ENCODE measurements around the gene GEMIN7. TPM values are rescaled to one million over a fixed set of nuclear protein-coding genes. Genes with fewer than 3 reads are reported as not detected.
A peak's percentile ranks its signal among the peaks of the same experiment; 100 is the strongest.

Gene GEMIN7
- total and polyA plus RNA-seq, 4 donors = 14.4 to 27.4 (median 19.7) TPM

DNA sequence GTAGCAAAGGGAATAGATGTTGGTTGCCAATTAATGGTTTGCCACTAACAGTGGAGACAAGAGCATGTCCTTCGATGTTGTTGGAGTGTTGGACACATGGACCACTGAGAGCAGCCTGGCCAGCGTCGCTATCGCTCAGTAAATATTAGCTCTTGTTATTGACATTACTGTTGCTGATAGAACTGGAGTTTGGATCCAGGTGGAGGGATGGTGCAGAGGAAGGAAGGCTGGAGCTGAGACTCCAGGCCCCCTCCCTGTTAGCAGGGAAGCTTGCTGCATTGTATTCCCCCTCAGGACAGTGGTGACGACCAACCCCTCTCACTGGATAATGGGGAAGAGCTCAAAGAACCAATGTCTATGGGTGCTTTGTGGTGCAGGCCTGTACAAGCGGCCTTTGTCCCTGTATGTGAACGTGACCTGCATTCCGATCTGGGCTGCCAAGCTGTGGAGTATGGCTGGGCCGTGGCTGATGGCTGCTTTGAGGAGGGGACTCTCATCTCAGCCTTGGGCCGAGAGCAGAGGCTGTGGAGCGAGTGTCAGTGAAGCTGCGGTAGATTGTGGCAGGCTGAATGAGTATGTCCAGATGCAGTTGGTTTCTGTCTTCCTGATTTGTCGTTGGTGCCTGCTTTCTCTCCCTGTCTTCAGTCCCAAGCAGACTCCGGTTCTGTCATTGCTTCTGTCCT, 33.2 kb upstream of the GEMIN7 start:
- peaks cover 37% of the 10 kb centered on the region for H3K4me1 ChIP-seq (ENCODE audit: control insufficient read depth, insufficient read depth, low read length)
- H3K4me3 ChIP-seq (ENCODE audit: low read depth, low read length) = no peak overlapping the region
- H3K27me3 ChIP-seq (ENCODE audit: control insufficient read depth, insufficient read depth, low read length) = no peaks in the 10 kb centered on the region
- no peaks in the 10 kb centered on the region for H3K9me3 ChIP-seq (ENCODE audit: control insufficient read depth, insufficient read depth, low read length)
- H3K36me3 ChIP-seq (ENCODE audit: control insufficient read depth, insufficient read depth, low read length) = peaks cover 47% of the 10 kb centered on the region
- WGBS (ENCODE audit: insufficient coverage) = 40% methylated on average over 12 of the region's 14 CpGs
- DNase-seq (ENCODE audit: low read depth in 4 of 6, low spot score in 6 of 6) = peak in 5 of 6 donors; percentile 57 to 88 (median 77)
- peak overlapping the region; percentile 83 for H3K27ac ChIP-seq (ENCODE audit: low read depth, low read length)

- 89% methylated on average over 5 of the region's 7 CpGs for WGBS (ENCODE audit: insufficient coverage)
- Histone ChIP-seq H3K4me1 (ENCODE audit: control insufficient read depth, insufficient read depth, low read length) (peaks cover 36% of the 10 kb centered on the region), H3K36me3 (ENCODE audit: control insufficient read depth, insufficient read depth, low read length) (peaks cover 42% of the 10 kb centered on the region), H3K9me3 (ENCODE audit: control insufficient read depth, insufficient read depth, low read length) (no peaks in the 10 kb centered on the region), H3K27me3 (ENCODE audit: control insufficient read depth, insufficient read depth, low read length) (no peaks in the 10 kb centered on the region), H3K4me3 (ENCODE audit: low read depth, low read length) (no peak overlapping the region), H3K27ac (ENCODE audit: low read depth, low read length) (peak overlapping the region; percentile 83)
- DNase-seq (ENCODE audit: low read depth in 4 of 6, low spot score in 6 of 6) = no peak
Observed at GRCh38 chr19:45046355-45046754, 32.7 kb upstream of the GEMIN7 start.

- 100% methylated on average over 3 of the region's 7 CpGs for WGBS (ENCODE audit: insufficient coverage)
- Histone ChIP-seq H3K27me3 (ENCODE audit: control insufficient read depth, insufficient read depth, low read length) (no peaks in the 10 kb centered on the region), H3K36me3 (ENCODE audit: control insufficient read depth, insufficient read depth, low read length) (peaks cover 42% of the 10 kb centered on the region), H3K9me3 (ENCODE audit: control insufficient read depth, insufficient read depth, low read length) (no peaks in the 10 kb centered on the region), H3K4me3 (ENCODE audit: low read depth, low read length) (no peak overlapping the region), H3K27ac (ENCODE audit: low read depth, low read length) (no peak overlapping the region), H3K4me1 (ENCODE audit: control insufficient read depth, insufficient read depth, low read length) (peaks cover 36% of the 10 kb centered on the region)
- DNase-seq (ENCODE audit: low read depth in 4 of 6, low spot score in 6 of 6) = no peak
Observed at GRCh38 chr19:45047188-45047797, 31.8 kb upstream of the GEMIN7 start.

DNA sequence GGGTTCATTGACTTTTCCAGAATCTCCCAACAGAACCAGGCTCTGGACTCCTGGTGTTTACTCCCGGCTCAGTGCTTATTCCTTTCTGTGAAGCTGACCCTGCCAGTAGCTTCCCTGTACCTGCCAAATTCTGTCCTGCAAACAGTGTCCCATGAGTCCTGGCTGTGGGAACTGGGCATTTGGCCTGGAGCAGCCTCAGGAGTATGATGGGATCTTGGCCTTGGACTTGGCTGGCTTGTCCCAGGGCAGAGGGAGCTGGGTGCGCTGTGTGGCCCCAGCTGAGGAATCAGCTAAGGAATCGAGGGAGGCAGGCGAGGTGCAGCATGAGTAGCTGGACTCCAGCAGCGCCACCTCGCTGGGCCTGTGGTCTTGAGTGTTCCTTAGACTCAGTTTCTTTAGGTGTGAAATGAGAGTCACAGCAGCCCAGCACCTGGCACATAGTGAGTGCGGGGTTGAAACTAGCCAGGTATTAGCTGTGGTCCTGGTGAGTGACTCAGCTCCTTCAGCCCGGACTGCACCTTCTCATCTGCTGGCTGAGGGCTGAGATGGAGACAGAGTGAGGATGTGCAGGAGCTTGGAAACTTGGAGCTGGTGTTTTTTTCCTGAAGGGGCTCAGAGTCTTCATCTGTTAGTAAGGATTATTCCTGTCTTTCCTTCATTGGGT, 29.9 kb upstream of the GEMIN7 start:
- H3K9me3 ChIP-seq (ENCODE audit: control insufficient read depth, insufficient read depth, low read length) = no peaks in the 10 kb centered on the region
- H3K4me3 ChIP-seq (ENCODE audit: low read depth, low read length) = no peak overlapping the region
- peaks cover 39% of the 10 kb centered on the region for H3K36me3 ChIP-seq (ENCODE audit: control insufficient read depth, insufficient read depth, low read length)
- no peak overlapping the region for H3K27ac ChIP-seq (ENCODE audit: low read depth, low read length)
- no peaks in the 10 kb centered on the region for H3K27me3 ChIP-seq (ENCODE audit: control insufficient read depth, insufficient read depth, low read length)
- peak in 1 of 6 donors; percentile 25 for DNase-seq (ENCODE audit: low read depth in 4 of 6, low spot score in 6 of 6)
- 92% methylated on average over 8 of the region's 8 CpGs for WGBS (ENCODE audit: insufficient coverage)
- H3K4me1 ChIP-seq (ENCODE audit: control insufficient read depth, insufficient read depth, low read length) = peaks cover 36% of the 10 kb centered on the region

DNA sequence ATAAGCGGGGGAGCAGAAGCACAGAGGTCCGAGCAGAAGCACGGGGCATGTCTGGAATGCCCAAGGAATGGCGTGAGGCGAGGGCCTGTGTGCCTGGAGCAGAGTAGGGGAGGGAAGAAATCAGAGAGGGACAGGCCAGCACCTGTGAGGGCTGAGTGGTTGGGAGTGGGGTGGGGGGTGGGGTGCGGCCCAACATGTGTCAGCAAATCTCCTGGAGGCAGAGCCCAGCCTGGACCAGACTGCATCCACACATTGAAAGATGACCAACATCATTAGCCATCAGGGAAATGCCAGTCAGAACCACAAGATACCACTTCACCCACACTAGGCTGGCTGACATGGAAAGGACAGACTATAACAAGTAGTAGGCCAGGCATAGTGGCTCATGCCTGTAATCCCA, 29.0 kb upstream of the GEMIN7 start:
- H3K36me3 ChIP-seq (ENCODE audit: control insufficient read depth, insufficient read depth, low read length) = peaks cover 37% of the 10 kb centered on the region
- WGBS (ENCODE audit: insufficient coverage) = 85% methylated on average over 5 of the region's 6 CpGs
- no peaks in the 10 kb centered on the region for H3K27me3 ChIP-seq (ENCODE audit: control insufficient read depth, insufficient read depth, low read length)
- no peak overlapping the region for H3K4me3 ChIP-seq (ENCODE audit: low read depth, low read length)
- no peak for DNase-seq (ENCODE audit: low read depth in 4 of 6, low spot score in 6 of 6)
- H3K4me1 ChIP-seq (ENCODE audit: control insufficient read depth, insufficient read depth, low read length) = peaks cover 30% of the 10 kb centered on the region
- H3K27ac ChIP-seq (ENCODE audit: low read depth, low read length) = no peak overlapping the region
- H3K9me3 ChIP-seq (ENCODE audit: control insufficient read depth, insufficient read depth, low read length) = no peaks in the 10 kb centered on the region

DNA sequence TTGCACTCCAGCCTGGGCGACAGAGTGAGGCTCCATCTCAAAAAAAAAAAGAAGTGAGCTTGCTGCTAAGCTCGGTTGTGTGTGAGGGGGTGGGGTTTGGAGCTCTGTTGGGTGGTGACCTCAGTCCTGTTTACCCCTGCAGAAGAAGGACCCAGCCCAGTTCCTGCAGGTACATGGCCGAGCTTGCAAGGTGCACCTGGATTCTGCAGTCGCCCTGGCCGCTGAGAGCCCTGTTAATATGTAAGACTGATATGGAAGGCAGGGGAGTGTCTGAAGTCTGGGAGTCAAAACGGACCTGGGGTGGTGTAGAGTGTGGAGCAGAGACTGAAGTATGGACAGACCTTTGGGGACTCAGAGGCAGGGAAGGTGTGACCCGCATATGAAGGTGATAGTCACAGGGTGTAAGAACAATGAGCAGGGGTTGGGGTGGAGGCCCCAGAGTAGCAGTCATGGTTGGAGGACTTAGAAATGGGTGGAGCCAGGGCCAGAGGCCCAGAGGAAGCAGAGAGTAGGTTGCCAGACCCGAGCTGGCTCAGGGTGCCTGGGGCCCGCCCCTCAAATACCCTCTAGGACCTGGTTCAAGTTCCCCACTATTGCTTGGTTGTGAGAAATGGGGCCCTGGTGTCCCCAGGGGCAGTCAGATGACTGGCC, 27.0 kb upstream of the GEMIN7 start:
- no peak for DNase-seq (ENCODE audit: low read depth in 4 of 6, low spot score in 6 of 6)
- WGBS (ENCODE audit: insufficient coverage) = 82% methylated on average over 8 of the region's 9 CpGs
- peaks cover 11% of the 10 kb centered on the region for H3K4me1 ChIP-seq (ENCODE audit: control insufficient read depth, insufficient read depth, low read length)
- H3K4me3 ChIP-seq (ENCODE audit: low read depth, low read length) = no peak overlapping the region
- H3K36me3 ChIP-seq (ENCODE audit: control insufficient read depth, insufficient read depth, low read length) = peaks cover 56% of the 10 kb centered on the region
- H3K27ac ChIP-seq (ENCODE audit: low read depth, low read length) = no peak overlapping the region
- H3K27me3 ChIP-seq (ENCODE audit: control insufficient read depth, insufficient read depth, low read length) = no peaks in the 10 kb centered on the region
- H3K9me3 ChIP-seq (ENCODE audit: control insufficient read depth, insufficient read depth, low read length) = no peaks in the 10 kb centered on the region

- no peaks in the 10 kb centered on the region for H3K27me3 ChIP-seq (ENCODE audit: control insufficient read depth, insufficient read depth, low read length)
- no peak overlapping the region for H3K27ac ChIP-seq (ENCODE audit: low read depth, low read length)
- peaks cover 89% of the 10 kb centered on the region for H3K36me3 ChIP-seq (ENCODE audit: control insufficient read depth, insufficient read depth, low read length)
- no peak for DNase-seq (ENCODE audit: low read depth in 4 of 6, low spot score in 6 of 6)
- H3K4me1 ChIP-seq (ENCODE audit: control insufficient read depth, insufficient read depth, low read length) = no peaks in the 10 kb centered on the region
- H3K9me3 ChIP-seq (ENCODE audit: control insufficient read depth, insufficient read depth, low read length) = no peaks in the 10 kb centered on the region
- no peak overlapping the region for H3K4me3 ChIP-seq (ENCODE audit: low read depth, low read length)
- 85% methylated on average over 8 of the region's 8 CpGs for WGBS (ENCODE audit: insufficient coverage)
Observed at GRCh38 chr19:45056831-45057230, 22.2 kb upstream of the GEMIN7 start.

GRCh38 chr19:45057444-45057843, 21.6 kb upstream of the GEMIN7 start:
- 91% methylated on average over 7 of the region's 9 CpGs for WGBS (ENCODE audit: insufficient coverage)
- H3K4me3 ChIP-seq (ENCODE audit: low read depth, low read length) = no peak overlapping the region
- H3K27ac ChIP-seq (ENCODE audit: low read depth, low read length) = no peak overlapping the region
- no peaks in the 10 kb centered on the region for H3K27me3 ChIP-seq (ENCODE audit: control insufficient read depth, insufficient read depth, low read length)
- H3K4me1 ChIP-seq (ENCODE audit: control insufficient read depth, insufficient read depth, low read length) = no peaks in the 10 kb centered on the region
- DNase-seq (ENCODE audit: low read depth in 4 of 6, low spot score in 6 of 6) = no peak
- H3K36me3 ChIP-seq (ENCODE audit: control insufficient read depth, insufficient read depth, low read length) = peaks cover 89% of the 10 kb centered on the region
- H3K9me3 ChIP-seq (ENCODE audit: control insufficient read depth, insufficient read depth, low read length) = no peaks in the 10 kb centered on the region

GRCh38 chr19:45058622-45059159, 20.4 kb upstream of the GEMIN7 start:
- Histone ChIP-seq H3K36me3 (ENCODE audit: control insufficient read depth, insufficient read depth, low read length) (peaks cover 93% of the 10 kb centered on the region), H3K27me3 (ENCODE audit: control insufficient read depth, insufficient read depth, low read length) (no peaks in the 10 kb centered on the region), H3K9me3 (ENCODE audit: control insufficient read depth, insufficient read depth, low read length) (no peaks in the 10 kb centered on the region), H3K4me3 (ENCODE audit: low read depth, low read length) (no peak overlapping the region), H3K4me1 (ENCODE audit: control insufficient read depth, insufficient read depth, low read length) (no peaks in the 10 kb centered on the region), H3K27ac (ENCODE audit: low read depth, low read length) (no peak overlapping the region)
- WGBS (ENCODE audit: insufficient coverage) = 87% methylated on average over 14 of the region's 14 CpGs
- DNase-seq (ENCODE audit: low read depth in 4 of 6, low spot score in 6 of 6) = no peak

All from spinal cord (tissue), 10 donors.